Panc1 (cell line): ENCODE results near the gene INTS3. TPM values are rescaled to one million over a fixed set of nuclear protein-coding genes. Genes with fewer than 3 reads are reported as not detected.

Experiments
- ATAC-seq: fragments of 200-7000 bp; cut with Tn5 transposase; 2 replicates; pipeline ENCODE4 v1.9.1; 2020; ENCODE audit warnings: mild to moderate bottlenecking, moderate library complexity
- BruUV-seq: library from RNA; stranded (reverse); fragments of 400-500 nt; replicated peaks from 2 replicates; lab custom pipeline; 2021; lab: Mats Ljungman, UMichigan
- CTCF ChIA-PET: fragments of 300-600 bp; sonication (Branson Sonifier 250); formaldehyde crosslinking; loops from one replicate; lab custom pipeline; 2022; ENCODE audit warnings: antibody characterized with exemption; lab: Charles Lee
- POLR2A ChIA-PET: fragments of 300-600 bp; sonication (Branson Sonifier 250); formaldehyde crosslinking; loops from one replicate; lab custom pipeline; 2022; ENCODE audit warnings: antibody characterized with exemption; lab: Charles Lee
- DNase-seq: peaks from one replicate; pipeline ENCODE4 v3.0.0-alpha.2; 2010; ENCODE audit warnings: low read depth, low spot score
- H3K27ac ChIP-seq: 2 replicates; pipeline ENCODE4 v1.5.1; 2011; ENCODE audit warnings: mild to moderate bottlenecking, low read length, inconsistent platforms
- H3K27me3 ChIP-seq: fragments of 200-500 bp; sonication (Bioruptor generic); 2 replicates; pipeline ENCODE4 v1.6.0; 2014; ENCODE audit warnings: low read length, inconsistent platforms; ENCODE audit not compliant: control insufficient read depth, insufficient read depth
- H3K36me3 ChIP-seq: fragments of 200-500 bp; sonication (Bioruptor generic); 2 replicates; pipeline ENCODE4 v1.5.1; 2014; ENCODE audit warnings: inconsistent platforms, mild to moderate bottlenecking, low read length, moderate library complexity; ENCODE audit not compliant: control insufficient read depth, insufficient read depth
- H3K4me1 ChIP-seq: 2 replicates; pipeline ENCODE4 v1.5.1; 2011; ENCODE audit warnings: inconsistent platforms, mild to moderate bottlenecking, low read length, moderate library complexity; ENCODE audit not compliant: control insufficient read depth, insufficient read depth
- H3K4me3 ChIP-seq, 2 experiments: 2 replicates each; pipeline ENCODE4 v1.5.1; 2011 to 2012; ENCODE audit warnings: low read depth in 2 of 2, low read length in 2 of 2, mild to moderate bottlenecking in 2 of 2, inconsistent platforms in 1 of 2, moderate library complexity in 1 of 2
- H3K9me3 ChIP-seq: fragments of 200-500 bp; sonication (Bioruptor generic); 2 replicates; pipeline ENCODE4 v1.5.1; 2014; ENCODE audit warnings: low read depth, mild to moderate bottlenecking, inconsistent platforms, low read length, moderate library complexity; ENCODE audit not compliant: control insufficient read depth, insufficient read depth
- POLR2AphosphoS5 ChIP-seq: IDR thresholded peaks from 2 replicates; pipeline ENCODE4 v1.6.1; 2012; ENCODE audit warnings: mild to moderate bottlenecking, low read depth, low read length, moderate library complexity
- REST ChIP-seq, 2 experiments: IDR thresholded peaks; 2 replicates each; pipeline ENCODE4 v1.6.1; 2011 to 2012; ENCODE audit warnings: low read depth in 2 of 2, control low read depth in 1 of 2, low read length in 1 of 2, mild to moderate bottlenecking in 1 of 2, moderate library complexity in 1 of 2; ENCODE audit not compliant: insufficient read depth in 1 of 2
- SIN3A ChIP-seq: IDR thresholded peaks from 2 replicates; pipeline ENCODE4 v1.6.1; 2012; ENCODE audit warnings: low read depth, mild to moderate bottlenecking, low read length, moderate library complexity, borderline replicate concordance; ENCODE audit not compliant: insufficient read depth
- TCF7L2 ChIP-seq: IDR thresholded peaks from 2 replicates; pipeline ENCODE4 v1.6.1; 2011; ENCODE audit warnings: mild to moderate bottlenecking, low read depth, low read length, inconsistent platforms
- in situ Hi-C: cut with HindIII; loops from 2 replicates; pipeline ENCODE4 v1.10.0; 2016; ENCODE audit warnings: low sequenced_read_pairs, low pct_unique_long_range_greater_than_20kb
- intact Hi-C: fragments of 100-400 bp; cut with micrococcal nuclease; formaldehyde crosslinking; loops from one replicate; pipeline ENCODE4 v1.10.0; 2022; ENCODE audit not compliant: unreplicated experiment
- total RNA-seq: library from RNA; stranded (reverse); gene quantifications from one replicate; pipeline ENCODE4 v1.2.1, GENCODE V29; 2021; ENCODE audit not compliant: unreplicated experiment
- TF ChIP-seq, protein P1 (sequence below): fragments of 450-650 bp; IDR thresholded peaks from 2 replicates; pipeline ENCODE4 v1.5.1; 2017; ENCODE audit warnings: mild to moderate bottlenecking

The INTS3 gene
- total RNA-seq, 1 experiment from 2014 or later = 77.3 TPM

DNA sequence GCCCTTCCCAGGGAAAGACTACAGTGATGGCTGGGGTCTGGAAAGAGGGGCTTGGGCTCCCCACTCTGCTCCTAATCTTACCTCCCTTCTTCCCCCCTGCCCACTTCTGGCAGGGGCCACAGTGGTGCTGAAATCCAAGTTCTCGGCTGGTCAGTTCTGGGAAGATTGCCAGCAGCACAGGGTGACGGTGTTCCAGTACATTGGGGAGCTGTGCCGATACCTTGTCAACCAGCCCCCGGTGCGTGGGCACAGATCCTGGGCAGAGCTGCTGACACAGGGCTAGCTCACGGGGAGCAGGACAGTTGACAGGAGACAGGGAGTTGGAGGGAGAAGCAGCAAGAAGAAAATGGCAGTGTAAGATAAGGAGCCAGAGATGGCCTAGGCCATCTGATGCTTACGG is 49.8 kb downstream of the INTS3 start:
- CTCF ChIA-PET = no interaction called here
- POLR2A ChIA-PET = no interaction called here
- BruUV-seq = no TSS peak

DNA sequence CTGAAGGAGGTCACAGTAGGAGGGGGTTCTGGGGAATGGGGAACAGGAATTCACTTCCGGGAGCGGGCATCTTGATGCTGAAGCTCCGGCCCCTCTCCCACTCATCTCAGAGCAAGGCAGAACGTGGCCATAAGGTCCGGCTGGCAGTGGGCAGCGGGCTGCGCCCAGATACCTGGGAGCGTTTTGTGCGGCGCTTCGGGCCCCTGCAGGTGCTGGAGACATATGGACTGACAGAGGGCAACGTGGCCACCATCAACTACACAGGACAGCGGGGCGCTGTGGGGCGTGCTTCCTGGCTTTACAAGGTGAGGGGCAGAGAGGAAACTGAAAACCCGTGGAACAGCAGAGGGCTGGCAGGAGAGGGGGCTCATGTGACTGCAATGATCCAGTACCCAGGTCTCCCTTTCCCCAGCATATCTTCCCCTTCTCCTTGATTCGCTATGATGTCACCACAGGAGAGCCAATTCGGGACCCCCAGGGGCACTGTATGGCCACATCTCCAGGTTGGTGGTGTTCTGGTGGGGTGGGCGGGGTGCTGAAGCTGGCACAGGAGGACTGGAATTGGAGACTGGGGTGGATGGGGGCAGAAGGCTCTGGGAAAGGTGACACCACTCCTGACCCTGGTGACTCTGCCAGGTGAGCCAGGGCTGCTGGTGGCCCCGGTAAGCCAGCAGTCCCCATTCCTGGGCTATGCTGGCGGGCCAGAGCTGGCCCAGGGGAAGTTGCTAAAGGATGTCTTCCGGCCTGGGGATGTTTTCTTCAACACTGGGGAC is 50.4 kb downstream of the INTS3 start:
- Histone ChIP-seq H3K4me1 (peaks cover 11% of the 10 kb centered on the region), H3K27me3 (no peaks in the 10 kb centered on the region), H3K36me3 (peaks cover 3% of the 10 kb centered on the region; the same call in 1 of the 2 replicates), H3K9me3 (no peaks in the 10 kb centered on the region), H3K4me3 (no peak overlapping the region), H3K27ac (no peak overlapping the region)
- no TSS peak for BruUV-seq
- ChIA-PET POLR2A (no interaction called here), CTCF (no interaction called here)
- in situ Hi-C loops = no loop called here
- no peak for TF ChIP-seq SIN3A
- TF ChIP-seq, protein P1, sequence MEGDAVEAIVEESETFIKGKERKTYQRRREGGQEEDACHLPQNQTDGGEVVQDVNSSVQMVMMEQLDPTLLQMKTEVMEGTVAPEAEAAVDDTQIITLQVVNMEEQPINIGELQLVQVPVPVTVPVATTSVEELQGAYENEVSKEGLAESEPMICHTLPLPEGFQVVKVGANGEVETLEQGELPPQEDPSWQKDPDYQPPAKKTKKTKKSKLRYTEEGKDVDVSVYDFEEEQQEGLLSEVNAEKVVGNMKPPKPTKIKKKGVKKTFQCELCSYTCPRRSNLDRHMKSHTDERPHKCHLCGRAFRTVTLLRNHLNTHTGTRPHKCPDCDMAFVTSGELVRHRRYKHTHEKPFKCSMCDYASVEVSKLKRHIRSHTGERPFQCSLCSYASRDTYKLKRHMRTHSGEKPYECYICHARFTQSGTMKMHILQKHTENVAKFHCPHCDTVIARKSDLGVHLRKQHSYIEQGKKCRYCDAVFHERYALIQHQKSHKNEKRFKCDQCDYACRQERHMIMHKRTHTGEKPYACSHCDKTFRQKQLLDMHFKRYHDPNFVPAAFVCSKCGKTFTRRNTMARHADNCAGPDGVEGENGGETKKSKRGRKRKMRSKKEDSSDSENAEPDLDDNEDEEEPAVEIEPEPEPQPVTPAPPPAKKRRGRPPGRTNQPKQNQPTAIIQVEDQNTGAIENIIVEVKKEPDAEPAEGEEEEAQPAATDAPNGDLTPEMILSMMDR = no peak
- TF ChIP-seq TCF7L2 = no peak
- no peak for TF ChIP-seq REST (IDR thresholded peaks at IDR 0.05; ENCODE audit: insufficient read depth in 1 of 2, low read depth in 2 of 2, low read length in 1 of 2)
- no peak for TF ChIP-seq POLR2AphosphoS5
- no peak for ATAC-seq
- no peak for DNase-seq
- intact Hi-C loops = loop anchor here (10.0 kb wide), 1 partner anchor 263 kb away; no protein-coding TSS in a partner anchor

More for the DNA sequence above, 49.8 kb downstream of the INTS3 start:
- in situ Hi-C loops (no loop called here), intact Hi-C loops (loop anchor here (10.0 kb wide), 1 partner anchor 263 kb away; no protein-coding TSS in a partner anchor)
- Histone ChIP-seq H3K27me3 (no peaks in the 10 kb centered on the region), H3K9me3 (no peaks in the 10 kb centered on the region), H3K4me1 (peaks cover 8% of the 10 kb centered on the region), H3K36me3 (peaks cover 3% of the 10 kb centered on the region; the same call in 1 of the 2 replicates), H3K4me3 (no peak overlapping the region), H3K27ac (no peak overlapping the region)
- DNase-seq (no peak), ATAC-seq (no peak)
- TF ChIP-seq POLR2AphosphoS5 (no peak), REST (IDR thresholded peaks at IDR 0.05; ENCODE audit: insufficient read depth in 1 of 2, low read depth in 2 of 2, low read length in 1 of 2) (no peak), TCF7L2 (no peak), SIN3A (no peak)
- TF ChIP-seq, protein P1 = no peak
